Loucy (cell line): ENCODE results near the gene IGSF5.

Experiments used
- H2AFZ ChIP-seq: fragments of 200-600 bp; sonication (generic); 2 replicates; pipeline ENCODE4 v1.6.0; 2016; ENCODE audit warnings: antibody characterized with exemption, mild to moderate bottlenecking, low read length, moderate library complexity
- H3F3A ChIP-seq: fragments of 200-600 bp; 2 replicates; pipeline ENCODE4 v1.6.0; 2016; ENCODE audit warnings: antibody characterized with exemption, low read depth, mild to moderate bottlenecking
- H3K27me3 ChIP-seq: fragments of 200-600 bp; sonication (generic); 2 replicates; pipeline ENCODE4 v1.6.1; 2014; ENCODE audit warnings: low read length, mild to moderate bottlenecking; ENCODE audit not compliant: insufficient read depth, poor library complexity, severe bottlenecking
- H3K36me3 ChIP-seq: fragments of 200-600 bp; sonication (generic); 2 replicates; pipeline ENCODE4 v1.6.1; 2016; ENCODE audit warnings: low read length; ENCODE audit not compliant: insufficient read depth
- H3K4me1 ChIP-seq: fragments of 200-600 bp; sonication (generic); 2 replicates; pipeline ENCODE4 v1.5.1; 2014; ENCODE audit warnings: low read length, mild to moderate bottlenecking; ENCODE audit not compliant: insufficient read depth, poor library complexity, severe bottlenecking
- H3K4me2 ChIP-seq: fragments of 200-600 bp; sonication (generic); 2 replicates; pipeline ENCODE4 v1.6.0; 2014; ENCODE audit warnings: antibody characterized with exemption, low read length, low read depth, mild to moderate bottlenecking; ENCODE audit not compliant: poor library complexity, severe bottlenecking
- H3K4me3 ChIP-seq: fragments of 200-600 bp; sonication (generic); 2 replicates; pipeline ENCODE4 v1.5.1; 2014; ENCODE audit warnings: low read length, mild to moderate bottlenecking, mixed read lengths; ENCODE audit not compliant: poor library complexity, severe bottlenecking
- H3K79me2 ChIP-seq: fragments of 200-600 bp; sonication (generic); 2 replicates; pipeline ENCODE4 v1.6.1; 2014; ENCODE audit warnings: low read length; ENCODE audit not compliant: insufficient read depth
- H3K9ac ChIP-seq: fragments of 200-600 bp; sonication (generic); 2 replicates; pipeline ENCODE4 v1.6.0; 2014; ENCODE audit warnings: mild to moderate bottlenecking, low read depth, low read length, moderate library complexity; ENCODE audit not compliant: poor library complexity, severe bottlenecking
- H3K9me2 ChIP-seq: fragments of 200-600 bp; sonication (generic); replicated peaks from 2 replicates; pipeline ENCODE4 v1.6.1; 2016; ENCODE audit warnings: low read depth, low read length, mixed read lengths
- H3K9me3 ChIP-seq: fragments of 200-600 bp; sonication (generic); 2 replicates; pipeline ENCODE4 v1.6.1; 2014; ENCODE audit warnings: mild to moderate bottlenecking, antibody characterized with exemption, low read length, low read depth; ENCODE audit not compliant: insufficient read depth
- H4K20me1 ChIP-seq: fragments of 200-600 bp; sonication (generic); 2 replicates; pipeline ENCODE4 v1.6.0; 2014; ENCODE audit warnings: antibody characterized with exemption, low read length, mild to moderate bottlenecking; ENCODE audit not compliant: insufficient read depth, poor library complexity, severe bottlenecking
- EZH2phosphoT487 ChIP-seq: fragments of 200-600 bp; IDR thresholded peaks from 2 replicates; pipeline ENCODE4 v1.6.1; 2018; ENCODE audit warnings: antibody characterized with exemption, mild to moderate bottlenecking, moderate library complexity, borderline replicate concordance
- TF ChIP-seq, protein P1 (sequence below): fragments of 200-600 bp; sonication (generic); conservative IDR thresholded peaks from 2 replicates; pipeline ENCODE4 v1.5.1; 2014; ENCODE audit warnings: mild to moderate bottlenecking, antibody characterized with exemption, low read length

IGSF5 gene

DNA sequence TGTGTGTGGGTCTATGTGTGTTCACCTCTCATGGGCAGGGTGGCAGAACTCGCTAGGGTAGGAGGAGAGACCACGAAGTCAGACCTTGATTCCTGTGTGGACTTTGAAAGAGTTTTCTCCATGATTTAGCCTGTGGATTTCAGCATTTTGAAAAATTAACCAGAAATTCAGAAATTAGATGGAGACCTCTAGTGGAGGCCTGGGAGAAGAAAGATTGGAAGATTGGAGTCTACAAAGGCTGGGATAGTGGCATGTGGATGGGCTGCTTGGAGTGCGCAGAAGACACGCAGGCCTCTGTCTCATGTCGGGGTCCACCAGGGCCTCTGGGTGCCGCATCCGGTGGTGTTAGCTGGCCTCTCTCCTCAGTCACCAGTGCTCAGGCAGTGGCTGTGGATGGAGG, 18.9 kb upstream of the IGSF5 start:
- no peaks in the 10 kb centered on the region for H3K27me3 ChIP-seq
- no peak overlapping the region for H3K9ac ChIP-seq
- no peak overlapping the region for H3K4me3 ChIP-seq
- H3K9me2 ChIP-seq: no peaks in the 10 kb centered on the region
- no peak overlapping the region for H3K4me2 ChIP-seq
- no peaks in the 10 kb centered on the region for H3K36me3 ChIP-seq
- no peaks in the 10 kb centered on the region for H3F3A ChIP-seq
- no peaks in the 10 kb centered on the region for H4K20me1 ChIP-seq
- H3K79me2 ChIP-seq: no peaks in the 10 kb centered on the region
- peaks cover 9% of the 10 kb centered on the region; the same call in 1 of the 2 replicates for H3K9me3 ChIP-seq
- TF ChIP-seq, protein P1, sequence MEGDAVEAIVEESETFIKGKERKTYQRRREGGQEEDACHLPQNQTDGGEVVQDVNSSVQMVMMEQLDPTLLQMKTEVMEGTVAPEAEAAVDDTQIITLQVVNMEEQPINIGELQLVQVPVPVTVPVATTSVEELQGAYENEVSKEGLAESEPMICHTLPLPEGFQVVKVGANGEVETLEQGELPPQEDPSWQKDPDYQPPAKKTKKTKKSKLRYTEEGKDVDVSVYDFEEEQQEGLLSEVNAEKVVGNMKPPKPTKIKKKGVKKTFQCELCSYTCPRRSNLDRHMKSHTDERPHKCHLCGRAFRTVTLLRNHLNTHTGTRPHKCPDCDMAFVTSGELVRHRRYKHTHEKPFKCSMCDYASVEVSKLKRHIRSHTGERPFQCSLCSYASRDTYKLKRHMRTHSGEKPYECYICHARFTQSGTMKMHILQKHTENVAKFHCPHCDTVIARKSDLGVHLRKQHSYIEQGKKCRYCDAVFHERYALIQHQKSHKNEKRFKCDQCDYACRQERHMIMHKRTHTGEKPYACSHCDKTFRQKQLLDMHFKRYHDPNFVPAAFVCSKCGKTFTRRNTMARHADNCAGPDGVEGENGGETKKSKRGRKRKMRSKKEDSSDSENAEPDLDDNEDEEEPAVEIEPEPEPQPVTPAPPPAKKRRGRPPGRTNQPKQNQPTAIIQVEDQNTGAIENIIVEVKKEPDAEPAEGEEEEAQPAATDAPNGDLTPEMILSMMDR: no peak
- no peak for TF ChIP-seq EZH2phosphoT487
- H2AFZ ChIP-seq: no peak overlapping the region
- no peaks in the 10 kb centered on the region for H3K4me1 ChIP-seq

DNA sequence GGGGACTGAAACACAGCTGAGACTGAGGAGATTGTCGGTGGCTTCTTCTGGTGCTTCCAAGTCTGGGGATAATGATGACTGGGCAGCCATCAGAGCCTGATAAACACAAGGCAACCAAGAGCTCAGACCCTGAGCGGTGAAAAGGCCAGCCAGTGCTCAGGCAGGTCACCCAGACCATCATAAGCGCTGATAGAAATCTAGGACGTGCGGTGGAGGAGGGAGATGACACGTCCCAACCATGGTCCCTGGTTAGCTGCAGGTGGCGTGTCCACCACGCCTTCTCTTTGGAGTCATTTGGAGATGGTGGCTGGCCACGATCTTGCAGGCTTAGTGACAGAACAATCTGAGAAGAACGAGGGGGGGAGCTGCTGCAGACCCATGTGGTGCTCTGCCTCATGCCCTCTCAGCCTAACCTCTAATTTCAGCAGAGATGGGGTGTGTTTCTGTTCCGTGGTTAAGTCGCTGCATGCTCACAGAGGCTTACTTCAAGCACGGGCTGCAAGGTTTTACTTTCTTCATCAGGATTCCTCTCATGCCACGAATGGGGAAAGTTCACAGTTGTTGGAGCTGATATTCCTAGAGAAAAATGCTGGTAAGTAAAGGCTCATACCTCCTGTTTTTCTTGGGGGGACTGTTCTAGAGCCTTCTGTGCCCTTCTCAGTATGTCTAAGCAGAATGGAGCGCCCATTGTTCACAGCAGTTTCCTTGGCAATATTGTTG, 17.4 kb upstream of the IGSF5 start:
- Histone ChIP-seq H2AFZ (no peak overlapping the region), H3K4me1 (no peaks in the 10 kb centered on the region), H3K9me3 (peaks cover 9% of the 10 kb centered on the region; the same call in 1 of the 2 replicates), H3K9me2 (no peaks in the 10 kb centered on the region), H3K79me2 (no peaks in the 10 kb centered on the region), H3F3A (no peaks in the 10 kb centered on the region), H4K20me1 (no peaks in the 10 kb centered on the region), H3K36me3 (no peaks in the 10 kb centered on the region), H3K27me3 (no peaks in the 10 kb centered on the region), H3K4me2 (no peak overlapping the region), H3K9ac (no peak overlapping the region), H3K4me3 (no peak overlapping the region)
- no peak for TF ChIP-seq EZH2phosphoT487
- TF ChIP-seq, protein P1: no peak

DNA sequence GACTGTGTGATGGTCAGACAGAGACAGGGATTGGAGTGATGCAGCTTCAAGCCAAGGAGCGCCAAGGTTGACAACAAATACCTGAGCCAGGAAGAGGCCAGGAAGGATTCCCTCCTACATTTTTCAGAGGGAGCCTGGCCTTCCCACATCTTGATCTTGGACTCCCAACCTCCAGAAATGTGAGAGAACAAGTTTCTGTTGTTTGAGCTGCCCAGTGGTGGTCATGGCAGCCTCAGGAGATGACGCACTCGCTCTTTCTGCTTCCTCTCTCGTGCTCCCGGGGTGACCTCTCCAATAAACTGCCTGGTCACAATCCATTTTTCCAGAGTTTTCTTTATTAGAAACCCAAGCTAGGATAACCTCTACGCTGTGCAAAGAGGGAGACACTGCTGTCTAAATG, 16.6 kb upstream of the IGSF5 start:
- Histone ChIP-seq H3K9me2 (no peaks in the 10 kb centered on the region), H2AFZ (no peak overlapping the region), H3K4me2 (no peak overlapping the region), H3K36me3 (no peaks in the 10 kb centered on the region), H3K4me3 (no peak overlapping the region), H4K20me1 (no peaks in the 10 kb centered on the region), H3K79me2 (no peaks in the 10 kb centered on the region), H3K27me3 (no peaks in the 10 kb centered on the region), H3K9me3 (peaks cover 9% of the 10 kb centered on the region; the same call in 1 of the 2 replicates), H3K4me1 (no peaks in the 10 kb centered on the region), H3F3A (no peaks in the 10 kb centered on the region), H3K9ac (no peak overlapping the region)
- TF ChIP-seq, protein P1: no peak
- TF ChIP-seq EZH2phosphoT487: no peak
